Liver (tissue), 3 donors: Measurements from ENCODE around the gene HYAL4.
A peak's percentile ranks its signal among the peaks of the same experiment; 100 is the strongest.

Experiments
- EGR1 ChIP-seq, 2 donors: IDR thresholded peaks; 2 replicates each; pipeline ENCODE4 v1.6.1; 2016 to 2018; ENCODE audit warnings: antibody characterized with exemption in 2 of 2, low read depth in 2 of 2
- GABPA ChIP-seq, 2 donors: IDR thresholded peaks in 1 of 2; conservative IDR thresholded peaks in 1 of 2; 2 replicates each; pipeline ENCODE4 v1.6.1; 2016; ENCODE audit warnings: antibody characterized with exemption in 2 of 2, mild to moderate bottlenecking in 1 of 2, moderate library complexity in 1 of 2
- HNF4A ChIP-seq, 2 donors: conservative IDR thresholded peaks; 2 replicates each; pipeline ENCODE4 v1.6.1; 2016; ENCODE audit warnings: antibody characterized with exemption in 2 of 2, mild to moderate bottlenecking in 2 of 2
- JUND ChIP-seq, 2 donors: IDR thresholded peaks; 2 replicates each; pipeline ENCODE4 v1.6.1; 2016; ENCODE audit warnings: antibody characterized with exemption in 2 of 2
- MAX ChIP-seq: IDR thresholded peaks from 2 replicates; pipeline ENCODE4 v1.6.1; 2016; ENCODE audit warnings: antibody characterized with exemption
- RAD21 ChIP-seq, 2 donors: IDR thresholded peaks; 2 replicates each; pipeline ENCODE4 v1.6.1; 2016; ENCODE audit warnings: antibody characterized with exemption in 2 of 2, mild to moderate bottlenecking in 2 of 2
- SP1 ChIP-seq: IDR thresholded peaks from 2 replicates; pipeline ENCODE4 v1.6.1; 2018; ENCODE audit warnings: antibody characterized with exemption, mild to moderate bottlenecking
- TAF1 ChIP-seq: conservative IDR thresholded peaks from 2 replicates; pipeline ENCODE4 v1.6.1; 2016; ENCODE audit warnings: antibody characterized with exemption, mild to moderate bottlenecking
- YY1 ChIP-seq: IDR thresholded peaks from 2 replicates; pipeline ENCODE4 v1.6.1; 2016; ENCODE audit warnings: antibody characterized with exemption, mild to moderate bottlenecking
- TF ChIP-seq, protein P1 (sequence below): fragments of 150-350 bp; IDR thresholded peaks from 2 replicates; pipeline ENCODE4 v1.5.1; 2017; ENCODE audit warnings: improper control_type of control experiment, low read depth, low read length; ENCODE audit not compliant: missing input control
- TF ChIP-seq, protein P2 (sequence below): IDR thresholded peaks from 2 replicates; pipeline ENCODE4 v1.6.1; 2016; ENCODE audit warnings: antibody characterized with exemption, mild to moderate bottlenecking
- donor health status: healthy.
- donor health status: healthy.

DNA sequence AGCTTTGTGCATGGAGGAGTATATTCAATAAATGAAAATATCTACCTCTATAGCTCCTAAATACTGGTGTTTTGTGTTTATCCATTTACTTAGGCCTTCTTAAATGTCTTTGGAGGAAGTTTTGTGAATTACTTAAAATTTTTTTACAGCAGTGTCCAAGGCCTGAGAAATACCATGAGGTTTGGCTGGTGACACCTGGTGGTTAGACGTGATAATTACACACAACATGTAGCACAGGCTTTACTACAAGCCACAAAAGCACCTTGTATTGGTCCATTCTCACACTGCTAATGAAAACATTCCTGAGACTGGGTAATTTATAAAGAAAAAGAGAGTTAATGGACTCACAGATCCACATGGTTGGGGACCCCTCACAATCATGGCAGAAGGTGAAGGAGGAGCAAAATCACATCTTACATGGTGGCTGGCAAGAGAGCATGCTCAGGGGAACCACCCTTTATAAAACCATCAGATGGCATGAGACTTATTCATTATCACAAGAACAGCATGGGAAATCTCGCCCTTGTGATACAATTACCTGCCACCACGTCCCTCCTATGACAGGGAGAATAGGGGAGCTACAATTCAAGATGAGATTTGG, 20.6 kb downstream of the HYAL4 start:
- TF ChIP-seq, protein P1, sequence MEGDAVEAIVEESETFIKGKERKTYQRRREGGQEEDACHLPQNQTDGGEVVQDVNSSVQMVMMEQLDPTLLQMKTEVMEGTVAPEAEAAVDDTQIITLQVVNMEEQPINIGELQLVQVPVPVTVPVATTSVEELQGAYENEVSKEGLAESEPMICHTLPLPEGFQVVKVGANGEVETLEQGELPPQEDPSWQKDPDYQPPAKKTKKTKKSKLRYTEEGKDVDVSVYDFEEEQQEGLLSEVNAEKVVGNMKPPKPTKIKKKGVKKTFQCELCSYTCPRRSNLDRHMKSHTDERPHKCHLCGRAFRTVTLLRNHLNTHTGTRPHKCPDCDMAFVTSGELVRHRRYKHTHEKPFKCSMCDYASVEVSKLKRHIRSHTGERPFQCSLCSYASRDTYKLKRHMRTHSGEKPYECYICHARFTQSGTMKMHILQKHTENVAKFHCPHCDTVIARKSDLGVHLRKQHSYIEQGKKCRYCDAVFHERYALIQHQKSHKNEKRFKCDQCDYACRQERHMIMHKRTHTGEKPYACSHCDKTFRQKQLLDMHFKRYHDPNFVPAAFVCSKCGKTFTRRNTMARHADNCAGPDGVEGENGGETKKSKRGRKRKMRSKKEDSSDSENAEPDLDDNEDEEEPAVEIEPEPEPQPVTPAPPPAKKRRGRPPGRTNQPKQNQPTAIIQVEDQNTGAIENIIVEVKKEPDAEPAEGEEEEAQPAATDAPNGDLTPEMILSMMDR: peak; percentile 72
- TF ChIP-seq JUND (IDR thresholded peaks at IDR 0.05) (no peak), MAX (no peak), SP1 (no peak), GABPA (IDR thresholded peaks at IDR 0.05 in 1 of 2, conservative IDR thresholded peaks at IDR 0.05 in 1 of 2) (no peak), TAF1 (no peak), YY1 (no peak), RAD21 (IDR thresholded peaks at IDR 0.05) (peak; percentile 88 to 93), HNF4A (conservative IDR thresholded peaks at IDR 0.05) (no peak), EGR1 (IDR thresholded peaks at IDR 0.05; ENCODE audit: low read depth in 2 of 2) (no peak)
- TF ChIP-seq, protein P2, sequence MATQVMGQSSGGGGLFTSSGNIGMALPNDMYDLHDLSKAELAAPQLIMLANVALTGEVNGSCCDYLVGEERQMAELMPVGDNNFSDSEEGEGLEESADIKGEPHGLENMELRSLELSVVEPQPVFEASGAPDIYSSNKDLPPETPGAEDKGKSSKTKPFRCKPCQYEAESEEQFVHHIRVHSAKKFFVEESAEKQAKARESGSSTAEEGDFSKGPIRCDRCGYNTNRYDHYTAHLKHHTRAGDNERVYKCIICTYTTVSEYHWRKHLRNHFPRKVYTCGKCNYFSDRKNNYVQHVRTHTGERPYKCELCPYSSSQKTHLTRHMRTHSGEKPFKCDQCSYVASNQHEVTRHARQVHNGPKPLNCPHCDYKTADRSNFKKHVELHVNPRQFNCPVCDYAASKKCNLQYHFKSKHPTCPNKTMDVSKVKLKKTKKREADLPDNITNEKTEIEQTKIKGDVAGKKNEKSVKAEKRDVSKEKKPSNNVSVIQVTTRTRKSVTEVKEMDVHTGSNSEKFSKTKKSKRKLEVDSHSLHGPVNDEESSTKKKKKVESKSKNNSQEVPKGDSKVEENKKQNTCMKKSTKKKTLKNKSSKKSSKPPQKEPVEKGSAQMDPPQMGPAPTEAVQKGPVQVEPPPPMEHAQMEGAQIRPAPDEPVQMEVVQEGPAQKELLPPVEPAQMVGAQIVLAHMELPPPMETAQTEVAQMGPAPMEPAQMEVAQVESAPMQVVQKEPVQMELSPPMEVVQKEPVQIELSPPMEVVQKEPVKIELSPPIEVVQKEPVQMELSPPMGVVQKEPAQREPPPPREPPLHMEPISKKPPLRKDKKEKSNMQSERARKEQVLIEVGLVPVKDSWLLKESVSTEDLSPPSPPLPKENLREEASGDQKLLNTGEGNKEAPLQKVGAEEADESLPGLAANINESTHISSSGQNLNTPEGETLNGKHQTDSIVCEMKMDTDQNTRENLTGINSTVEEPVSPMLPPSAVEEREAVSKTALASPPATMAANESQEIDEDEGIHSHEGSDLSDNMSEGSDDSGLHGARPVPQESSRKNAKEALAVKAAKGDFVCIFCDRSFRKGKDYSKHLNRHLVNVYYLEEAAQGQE: no peak
